Measurements from ENCODE around the gene TRPM5.
"Not testable (repeated sequence)": the region's sequence is repeated elsewhere in the genome, so short reads cannot be mapped to it uniquely, and the experiment has no call there.

Gene TRPM5

DNA sequence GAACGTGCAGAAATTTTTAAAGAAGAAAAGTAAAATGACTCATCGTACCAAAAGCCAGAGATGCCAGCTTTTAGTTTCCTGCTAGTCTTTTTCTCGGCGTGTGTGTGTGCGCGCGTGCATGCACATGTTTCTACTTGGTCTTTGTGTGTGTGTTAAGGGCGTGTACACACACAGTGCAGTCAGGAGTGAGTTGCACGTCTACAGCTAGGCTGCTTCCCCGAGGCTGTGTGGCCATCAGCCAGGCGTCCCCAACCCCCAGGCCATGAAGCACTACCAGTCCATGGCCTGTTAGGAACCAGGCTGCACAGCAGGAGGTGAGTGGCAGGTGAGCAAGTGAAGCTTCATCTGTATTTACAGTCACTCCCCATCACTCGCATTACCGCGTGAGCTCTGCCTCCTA, 36.9 kb upstream of the TRPM5 start:
- H2AFZ ChIP-seq (ENCODE audit: low read depth, low read length), result no peak overlapping the region
- H2BK12ac ChIP-seq (ENCODE audit: low read length in 2 of 2), result no peak overlapping the region
- no peak overlapping the region for H3K27ac ChIP-seq (ENCODE audit: low read length, poor library complexity, severe bottlenecking)
- no peaks in the 10 kb centered on the region for H3K36me3 ChIP-seq (ENCODE audit: control insufficient read depth in 1 of 2, insufficient read depth in 2 of 2, low read depth in 1 of 2, low read length in 2 of 2)
- no peak overlapping the region for H2BK5ac ChIP-seq (ENCODE audit: low read depth, low read length, poor library complexity, severe bottlenecking)
- no peak overlapping the region for H2AK5ac ChIP-seq (ENCODE audit: low read length, severe bottlenecking)
- no peak overlapping the region for H3K14ac ChIP-seq (ENCODE audit: low read length in 2 of 2)
- no peak overlapping the region for H3K4ac ChIP-seq (ENCODE audit: low read depth in 1 of 2, low read length in 2 of 2)
- no peak overlapping the region for H3K4me3 ChIP-seq (ENCODE audit: insufficient read depth in 1 of 2, low read depth in 1 of 2, low read length in 2 of 2)
- no peak overlapping the region for H2BK120ac ChIP-seq (ENCODE audit: low read depth, low read length)
- H3K4me2 ChIP-seq (ENCODE audit: low read length, poor library complexity, severe bottlenecking), result no peak overlapping the region
- DNase-seq, result no peak
- no peaks in the 10 kb centered on the region for H3K79me1 ChIP-seq (replicated peaks; ENCODE audit: low read length, poor library complexity, severe bottlenecking)
- peaks cover 16% of the 10 kb centered on the region for H3K9me3 ChIP-seq (ENCODE audit: control insufficient read depth, low read length)
- H3K18ac ChIP-seq (ENCODE audit: low read depth in 1 of 2, low read length in 2 of 2), result no peak overlapping the region
- 80% methylated on average over 11 of the region's 14 CpGs for WGBS
- H2BK15ac ChIP-seq (ENCODE audit: low read depth, poor library complexity, severe bottlenecking), result no peak overlapping the region
- peak overlapping the region; percentile 28 for H4K8ac ChIP-seq (ENCODE audit: low read length)
- no peaks in the 10 kb centered on the region for H3K4me1 ChIP-seq (ENCODE audit: control insufficient read depth, insufficient read depth, low read depth, low read length)
- H3K27me3 ChIP-seq (ENCODE audit: control insufficient read depth in 1 of 2, insufficient read depth in 1 of 2, low read length in 2 of 2), result peaks cover 33 to 43% of the 10 kb centered on the region in 2 experiments
- H3K9ac ChIP-seq (ENCODE audit: low read length), result no peak overlapping the region
- H3K23ac ChIP-seq (ENCODE audit: low read length in 2 of 2), result no peak overlapping the region
- H4K91ac ChIP-seq (ENCODE audit: low read length), result no peak overlapping the region

DNA sequence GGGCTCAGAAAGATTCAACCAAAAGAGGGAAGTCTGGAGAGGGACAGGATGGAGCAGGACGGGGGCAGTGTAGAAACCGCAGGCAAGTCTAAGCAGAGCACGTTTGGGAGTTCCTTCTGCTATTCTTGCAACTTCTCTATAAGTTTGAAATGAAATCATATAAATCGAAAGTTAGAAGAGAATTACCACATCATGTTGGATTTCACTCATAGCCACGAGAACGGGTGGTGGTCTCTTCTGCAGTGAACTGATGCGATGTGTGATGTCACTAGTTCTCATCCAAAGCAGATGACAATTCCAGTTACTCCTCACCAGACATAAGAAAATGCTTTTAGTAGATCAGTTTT, 36.5 kb upstream of the TRPM5 start:
- 47% methylated on average over 2 of the region's 7 CpGs for WGBS

DNA sequence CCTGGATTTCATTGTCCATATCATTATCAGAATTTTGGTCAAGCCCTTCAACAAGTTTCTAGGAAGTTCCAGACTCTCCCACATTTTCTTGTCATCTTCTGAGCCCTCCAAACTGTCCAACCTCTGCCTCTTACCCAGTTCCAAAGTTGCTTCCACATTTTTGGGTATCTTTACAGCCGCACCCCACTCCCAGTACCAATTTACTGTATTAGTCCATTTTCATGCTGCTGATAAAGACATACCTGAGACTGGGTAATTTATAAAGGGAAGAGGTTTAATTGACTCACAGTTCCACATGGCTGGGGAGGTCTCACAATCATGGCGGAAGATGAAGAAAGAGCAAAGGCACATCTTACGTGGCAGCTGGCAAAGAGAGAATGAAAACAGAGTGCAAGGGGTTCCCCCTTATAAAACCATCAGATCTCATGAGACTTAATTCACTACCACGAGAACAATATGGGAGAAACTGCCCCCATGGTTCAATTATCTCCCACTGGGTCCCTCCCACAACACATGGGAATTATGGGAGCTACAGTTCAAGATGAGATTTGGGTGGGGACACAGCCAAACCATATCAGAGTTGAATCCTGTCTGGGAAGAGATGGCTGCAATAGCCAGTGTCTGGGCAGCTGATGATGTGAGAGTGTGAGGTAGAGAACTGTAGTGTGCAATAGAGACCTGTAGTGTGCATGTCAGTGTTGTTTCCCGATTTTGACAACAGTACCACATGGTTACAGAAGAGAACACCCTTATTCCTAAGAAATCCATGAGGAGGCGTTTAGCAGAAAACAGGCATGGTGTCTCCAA, 36.0 kb upstream of the TRPM5 start:
- not testable (repeated sequence) for H3K9me3 ChIP-seq (ENCODE audit: control insufficient read depth, low read length); H3K4me3 ChIP-seq (ENCODE audit: insufficient read depth in 1 of 2, low read depth in 1 of 2, low read length in 2 of 2); H2AK5ac ChIP-seq (ENCODE audit: low read length, severe bottlenecking); H3K4ac ChIP-seq (ENCODE audit: low read depth in 1 of 2, low read length in 2 of 2); H2BK15ac ChIP-seq (ENCODE audit: low read depth, poor library complexity, severe bottlenecking); H3K14ac ChIP-seq (ENCODE audit: low read length in 2 of 2); H3K27ac ChIP-seq (ENCODE audit: low read length, poor library complexity, severe bottlenecking); H2BK12ac ChIP-seq (ENCODE audit: low read length in 2 of 2); H4K8ac ChIP-seq (ENCODE audit: low read length); H2BK5ac ChIP-seq (ENCODE audit: low read depth, low read length, poor library complexity, severe bottlenecking); H2BK120ac ChIP-seq (ENCODE audit: low read depth, low read length); H2AFZ ChIP-seq (ENCODE audit: low read depth, low read length); H3K18ac ChIP-seq (ENCODE audit: low read depth in 1 of 2, low read length in 2 of 2); H3K79me1 ChIP-seq (replicated peaks; ENCODE audit: low read length, poor library complexity, severe bottlenecking); H3K9ac ChIP-seq (ENCODE audit: low read length); H3K4me2 ChIP-seq (ENCODE audit: low read length, poor library complexity, severe bottlenecking); H3K23ac ChIP-seq (ENCODE audit: low read length in 2 of 2); H3K36me3 ChIP-seq (ENCODE audit: control insufficient read depth in 1 of 2, insufficient read depth in 2 of 2, low read depth in 1 of 2, low read length in 2 of 2); H3K4me1 ChIP-seq (ENCODE audit: control insufficient read depth, insufficient read depth, low read depth, low read length); DNase-seq; H4K91ac ChIP-seq (ENCODE audit: low read length)
- peaks cover 34 to 49% of the 10 kb centered on the region in 2 experiments for H3K27me3 ChIP-seq (ENCODE audit: control insufficient read depth in 1 of 2, insufficient read depth in 1 of 2, low read length in 2 of 2)
- 60% methylated on average over 4 of the region's 6 CpGs for WGBS

More for the DNA sequence above, 36.5 kb upstream of the TRPM5 start:
- no peaks in the 10 kb centered on the region for H3K79me1 ChIP-seq (replicated peaks; ENCODE audit: low read length, poor library complexity, severe bottlenecking)
- no peak overlapping the region for H2BK15ac ChIP-seq (ENCODE audit: low read depth, poor library complexity, severe bottlenecking)
- DNase-seq, result no peak
- H3K18ac ChIP-seq (ENCODE audit: low read depth in 1 of 2, low read length in 2 of 2), result no peak overlapping the region
- no peak overlapping the region for H2AK5ac ChIP-seq (ENCODE audit: low read length, severe bottlenecking)
- no peak overlapping the region for H3K27ac ChIP-seq (ENCODE audit: low read length, poor library complexity, severe bottlenecking)
- no peak overlapping the region for H3K4ac ChIP-seq (ENCODE audit: low read depth in 1 of 2, low read length in 2 of 2)
- H3K4me1 ChIP-seq (ENCODE audit: control insufficient read depth, insufficient read depth, low read depth, low read length), result no peaks in the 10 kb centered on the region
- H2AFZ ChIP-seq (ENCODE audit: low read depth, low read length), result no peak overlapping the region
- H3K9ac ChIP-seq (ENCODE audit: low read length), result no peak overlapping the region
- H2BK5ac ChIP-seq (ENCODE audit: low read depth, low read length, poor library complexity, severe bottlenecking), result no peak overlapping the region
- no peak overlapping the region for H3K4me3 ChIP-seq (ENCODE audit: insufficient read depth in 1 of 2, low read depth in 1 of 2, low read length in 2 of 2)
- H3K27me3 ChIP-seq (ENCODE audit: control insufficient read depth in 1 of 2, insufficient read depth in 1 of 2, low read length in 2 of 2), result peaks cover 33 to 43% of the 10 kb centered on the region in 2 experiments
- no peak overlapping the region for H3K23ac ChIP-seq (ENCODE audit: low read length in 2 of 2)
- no peak overlapping the region for H3K14ac ChIP-seq (ENCODE audit: low read length in 2 of 2)
- H3K36me3 ChIP-seq (ENCODE audit: control insufficient read depth in 1 of 2, insufficient read depth in 2 of 2, low read depth in 1 of 2, low read length in 2 of 2), result no peaks in the 10 kb centered on the region
- H3K4me2 ChIP-seq (ENCODE audit: low read length, poor library complexity, severe bottlenecking), result no peak overlapping the region
- H4K8ac ChIP-seq (ENCODE audit: low read length), result no peak overlapping the region
- H2BK120ac ChIP-seq (ENCODE audit: low read depth, low read length), result no peak overlapping the region
- H2BK12ac ChIP-seq (ENCODE audit: low read length in 2 of 2), result no peak overlapping the region
- H4K91ac ChIP-seq (ENCODE audit: low read length), result no peak overlapping the region
- peaks cover 13% of the 10 kb centered on the region for H3K9me3 ChIP-seq (ENCODE audit: control insufficient read depth, low read length)

DNA sequence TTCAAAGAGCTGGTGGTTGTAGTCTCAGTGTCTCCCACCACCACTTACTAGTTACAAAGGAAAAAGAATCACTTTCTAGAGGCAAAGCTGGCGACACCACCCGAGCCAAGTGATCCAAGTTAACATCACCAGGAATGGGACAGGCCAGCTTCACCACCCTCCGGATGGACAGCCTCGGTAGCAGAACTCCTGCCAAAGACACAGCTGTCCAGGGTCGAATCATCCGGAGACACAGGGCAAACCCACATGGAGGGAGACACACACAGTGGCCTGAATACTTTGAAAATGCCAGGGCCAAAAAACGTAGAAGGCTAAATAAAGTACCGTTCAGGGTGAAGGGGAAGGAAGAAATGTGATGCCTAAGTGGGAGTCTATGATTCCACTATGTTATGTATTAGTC, 33.6 kb upstream of the TRPM5 start:
- Histone ChIP-seq H2BK15ac (ENCODE audit: low read depth, poor library complexity, severe bottlenecking) (no peak overlapping the region), H3K14ac (ENCODE audit: low read length in 2 of 2) (no peak overlapping the region), H2BK12ac (ENCODE audit: low read length in 2 of 2) (no peak overlapping the region), H4K91ac (ENCODE audit: low read length) (peak overlapping the region; percentile 27), H3K4me2 (ENCODE audit: low read length, poor library complexity, severe bottlenecking) (no peak overlapping the region), H3K18ac (ENCODE audit: low read depth in 1 of 2, low read length in 2 of 2) (no peak overlapping the region), H2BK120ac (ENCODE audit: low read depth, low read length) (no peak overlapping the region), H3K4me3 (ENCODE audit: insufficient read depth in 1 of 2, low read depth in 1 of 2, low read length in 2 of 2) (no peak overlapping the region), H3K27me3 (ENCODE audit: control insufficient read depth in 1 of 2, insufficient read depth in 1 of 2, low read length in 2 of 2) (peaks cover 40 to 48% of the 10 kb centered on the region in 2 experiments), H2BK5ac (ENCODE audit: low read depth, low read length, poor library complexity, severe bottlenecking) (no peak overlapping the region), H2AFZ (ENCODE audit: low read depth, low read length) (no peak overlapping the region), H3K4ac (ENCODE audit: low read depth in 1 of 2, low read length in 2 of 2) (no peak overlapping the region), H3K36me3 (ENCODE audit: control insufficient read depth in 1 of 2, insufficient read depth in 2 of 2, low read depth in 1 of 2, low read length in 2 of 2) (peaks cover 0 to 3% of the 10 kb centered on the region in 2 experiments), H3K9me3 (ENCODE audit: control insufficient read depth, low read length) (peaks cover 5% of the 10 kb centered on the region), H2AK5ac (ENCODE audit: low read length, severe bottlenecking) (no peak overlapping the region), H4K8ac (ENCODE audit: low read length) (no peak overlapping the region), H3K23ac (ENCODE audit: low read length in 2 of 2) (no peak overlapping the region), H3K79me1 (replicated peaks; ENCODE audit: low read length, poor library complexity, severe bottlenecking) (no peaks in the 10 kb centered on the region), H3K9ac (ENCODE audit: low read length) (no peak overlapping the region), H3K27ac (ENCODE audit: low read length, poor library complexity, severe bottlenecking) (no peak overlapping the region), H3K4me1 (ENCODE audit: control insufficient read depth, insufficient read depth, low read depth, low read length) (no peaks in the 10 kb centered on the region)
- WGBS, result 76% methylated on average over 6 of the region's 8 CpGs
- no peak for DNase-seq
